GM23338 (cell line): Measurements from ENCODE around the gene CCDC175. TPM values are rescaled to one million over a fixed set of nuclear protein-coding genes. Genes with fewer than 3 reads are reported as not detected.

Source experiments
- ATAC-seq: fragments of 200-7000 bp; cut with Tn5 transposase; 3 replicates; pipeline ENCODE4 v1.9.1; 2020
- DNase-seq: peaks from one replicate; pipeline ENCODE4 v3.0.0-alpha.2; 2015; ENCODE audit warnings: low spot score
- H2AFZ ChIP-seq: fragments of 200-600 bp; sonication (generic); 2 replicates; pipeline ENCODE4 v1.8.0; 2016; ENCODE audit warnings: antibody characterized with exemption, mild to moderate bottlenecking, moderate library complexity
- H3F3A ChIP-seq: fragments of 200-600 bp; sonication (generic); replicated peaks from 2 replicates; pipeline ENCODE4 v1.8.0; 2017; ENCODE audit warnings: antibody characterized with exemption, mixed run types, low read depth
- H3K27ac ChIP-seq: fragments of 200-600 bp; sonication (generic); 2 replicates; pipeline ENCODE4 v1.6.1; 2016; ENCODE audit warnings: low read depth
- H3K27me3 ChIP-seq: fragments of 200-600 bp; sonication (generic); 2 replicates; pipeline ENCODE4 v1.8.0; 2016; ENCODE audit warnings: mild to moderate bottlenecking, mixed run types, moderate library complexity; ENCODE audit not compliant: insufficient read depth
- H3K36me3 ChIP-seq: fragments of 200-600 bp; sonication (generic); 2 replicates; pipeline ENCODE4 v1.8.0; 2016; ENCODE audit warnings: mild to moderate bottlenecking; ENCODE audit not compliant: insufficient read depth
- H3K4me1 ChIP-seq: fragments of 200-600 bp; sonication (generic); 2 replicates; pipeline ENCODE4 v1.8.0; 2016; ENCODE audit warnings: mild to moderate bottlenecking, moderate library complexity; ENCODE audit not compliant: insufficient read depth
- H3K4me2 ChIP-seq: fragments of 200-600 bp; sonication (generic); 2 replicates; pipeline ENCODE4 v1.7.1; 2017; ENCODE audit warnings: mixed run types
- H3K4me3 ChIP-seq: fragments of 200-600 bp; sonication (generic); 2 replicates; pipeline ENCODE4 v1.6.1; 2016; ENCODE audit warnings: mixed run types
- H3K79me2 ChIP-seq: fragments of 200-600 bp; sonication (generic); replicated peaks from 2 replicates; pipeline ENCODE4 v1.8.0; 2017; ENCODE audit warnings: mild to moderate bottlenecking; ENCODE audit not compliant: insufficient read depth
- H3K9me2 ChIP-seq: fragments of 200-600 bp; sonication (generic); 2 replicates; pipeline ENCODE4 v1.8.0; 2017; ENCODE audit not compliant: insufficient read depth
- H4K20me1 ChIP-seq: fragments of 200-600 bp; sonication (generic); replicated peaks from 2 replicates; pipeline ENCODE4 v1.8.0; 2017; ENCODE audit warnings: mild to moderate bottlenecking; ENCODE audit not compliant: insufficient read depth
- H3K27ac Mint-ChIP-seq: 2 replicates; pipeline ENCODE4 v1.8.0; 2020; ENCODE audit warnings: inconsistent platforms, mild to moderate bottlenecking, moderate library complexity, mixed read lengths
- H3K27me3 Mint-ChIP-seq: 3 replicates; pipeline ENCODE4 v1.8.0; 2022; ENCODE audit warnings: low read depth, mild to moderate bottlenecking, moderate library complexity, mixed read lengths, inconsistent platforms; ENCODE audit not compliant: insufficient read depth, poor library complexity
- H3K36me3 Mint-ChIP-seq: 3 replicates; pipeline ENCODE4 v1.8.0; 2021; ENCODE audit warnings: low read depth, mild to moderate bottlenecking, inconsistent platforms, moderate library complexity, mixed read lengths
- H3K4me1 Mint-ChIP-seq: 3 replicates; pipeline ENCODE4 v1.8.0; 2020; ENCODE audit warnings: mild to moderate bottlenecking, inconsistent platforms, mixed read lengths
- H3K4me3 Mint-ChIP-seq: 3 replicates; pipeline ENCODE4 v1.8.0; 2021; ENCODE audit warnings: moderate library complexity, mild to moderate bottlenecking, inconsistent platforms, mixed read lengths
- H3K9me3 Mint-ChIP-seq: 3 replicates; pipeline ENCODE4 v1.8.0; 2020; ENCODE audit warnings: moderate library complexity, mild to moderate bottlenecking, inconsistent platforms, mixed read lengths
- CREB1 ChIP-seq: fragments of 250-450 bp; sonication (Bioruptor Pico); IDR thresholded peaks from 2 replicates; pipeline ENCODE4 v1.5.0; 2020; ENCODE audit warnings: low read depth, mild to moderate bottlenecking, moderate library complexity
- CTCF ChIP-seq, 2 experiments: fragments of 200-600 bp in 1 of 2; sonication (generic) in 1 of 2; conservative IDR thresholded peaks; 2 replicates each; pipeline versions ENCODE4 v1.5.1 to v1.6.1; 2016 to 2017; ENCODE audit warnings: antibody characterized with exemption in 2 of 2, low read depth in 2 of 2, mild to moderate bottlenecking in 2 of 2, moderate library complexity in 1 of 2
- ETS1 ChIP-seq: IDR thresholded peaks from 2 replicates; pipeline ENCODE4 v1.6.1; 2016; ENCODE audit warnings: antibody characterized with exemption
- EZH2 ChIP-seq: fragments of 200-600 bp; sonication (generic); IDR thresholded peaks from one replicate; pipeline ENCODE4 v1.8.0; 2017; ENCODE audit warnings: antibody characterized with exemption, mild to moderate bottlenecking, low read depth; ENCODE audit not compliant: unreplicated experiment
- EZH2phosphoT487 ChIP-seq: fragments of 200-600 bp; sonication (generic); IDR thresholded peaks from one replicate; pipeline ENCODE4 v1.8.1; 2018; ENCODE audit warnings: antibody characterized with exemption; ENCODE audit not compliant: unreplicated experiment
- JUNB ChIP-seq: IDR thresholded peaks from one replicate; pipeline ENCODE4 v1.6.1; 2016; ENCODE audit warnings: antibody characterized with exemption; ENCODE audit not compliant: unreplicated experiment
- NANOG ChIP-seq: IDR thresholded peaks from 2 replicates; pipeline ENCODE4 v1.6.1; 2016; ENCODE audit warnings: antibody characterized with exemption, borderline replicate concordance
- POLR2AphosphoS5 ChIP-seq: IDR thresholded peaks from 2 replicates; pipeline ENCODE4 v1.6.1; 2016; ENCODE audit warnings: antibody characterized with exemption, low read depth
- REST ChIP-seq: IDR thresholded peaks from one replicate; pipeline ENCODE4 v1.6.1; 2018; ENCODE audit warnings: antibody characterized with exemption; ENCODE audit not compliant: unreplicated experiment
- STAT1 ChIP-seq: IDR thresholded peaks from one replicate; pipeline ENCODE4 v1.6.1; 2016; ENCODE audit warnings: antibody characterized with exemption; ENCODE audit not compliant: unreplicated experiment
- ZNF114 ChIP-seq: fragments of 250-450 bp; sonication (Bioruptor Pico); IDR thresholded peaks from 2 replicates; pipeline ENCODE4 v1.5.0; 2020; ENCODE audit warnings: mild to moderate bottlenecking, moderate library complexity
- ZNF331 ChIP-seq: fragments of 250-450 bp; sonication (Bioruptor Pico); IDR thresholded peaks from 2 replicates; pipeline ENCODE4 v1.5.0; 2020; ENCODE audit warnings: low read depth, mild to moderate bottlenecking, moderate library complexity
- polyA plus RNA-seq: library from polyadenylated mRNA; unstranded; fragments of >200 nt; fragmentation: Nextera tagmentation; extraction: Ambion mirVana; gene quantifications from 2 replicates; pipeline ENCODE4 v1.2.1, GENCODE V29; 2016
- total RNA-seq: library from RNA; depleted of rRNA; stranded (reverse); fragments of >200 nt; shearing (Covaris generic); gene quantifications from 2 replicates; pipeline ENCODE4 v1.2.3, GENCODE V29; 2014

CCDC175 gene
- total and polyA plus RNA-seq, 2 experiments from 2014 or later = 0.50 TPM; not detected in 1

GRCh38 chr14:59503256-59503655, 73.4 kb downstream of the CCDC175 start:
- TF ChIP-seq NANOG = no peak
- TF ChIP-seq EZH2phosphoT487 = no peak
- TF ChIP-seq ZNF331 (CRISPR knock-in tag) = no peak
- TF ChIP-seq STAT1 = no peak
- no peak for TF ChIP-seq CREB1 (CRISPR knock-in tag)
- TF ChIP-seq EZH2 = no peak
- no peak for TF ChIP-seq ZNF114
- DNase-seq (no peak), ATAC-seq (no peak)
- H3K4me1 ChIP-seq = no peaks in the 10 kb centered on the region
- peaks cover 8% of the 10 kb centered on the region; the same call in 1 of the 2 replicates for H3K36me3 ChIP-seq
- Mint-ChIP-seq H3K27me3 (no peaks in the 10 kb centered on the region), H3K36me3 (peaks cover 15% of the 10 kb centered on the region; the same call in 2 of the 3 replicates), H3K4me3 (no peak overlapping the region), H3K9me3 (no peaks in the 10 kb centered on the region), H3K27ac (no peak overlapping the region), H3K4me1 (peaks cover 9% of the 10 kb centered on the region; the same call in 2 of the 3 replicates)
- no peaks in the 10 kb centered on the region for H3K9me2 ChIP-seq
- H3K4me2 ChIP-seq = no peak overlapping the region
- no peaks in the 10 kb centered on the region for H3K27me3 ChIP-seq
- H4K20me1 ChIP-seq = no peaks in the 10 kb centered on the region
- H3K79me2 ChIP-seq = no peaks in the 10 kb centered on the region
- no peaks in the 10 kb centered on the region for H3F3A ChIP-seq
- H3K4me3 ChIP-seq = no peak overlapping the region
- H2AFZ ChIP-seq = no peak overlapping the region
- H3K27ac ChIP-seq = no peak overlapping the region

GRCh38 chr14:59500732-59501131, 75.9 kb downstream of the CCDC175 start:
- no peak for DNase-seq
- H3F3A ChIP-seq = no peaks in the 10 kb centered on the region
- no peak for ATAC-seq
- Mint-ChIP-seq H3K9me3 (no peaks in the 10 kb centered on the region), H3K27ac (no peak overlapping the region), H3K4me3 (no peak overlapping the region), H3K27me3 (no peaks in the 10 kb centered on the region), H3K36me3 (peaks cover 22% of the 10 kb centered on the region; the same call in 2 of the 3 replicates), H3K4me1 (no peaks in the 10 kb centered on the region)
- no peaks in the 10 kb centered on the region for H3K4me1 ChIP-seq
- no peak overlapping the region for H3K4me2 ChIP-seq
- H3K36me3 ChIP-seq = peaks cover 24% of the 10 kb centered on the region
- H2AFZ ChIP-seq = no peak overlapping the region
- no peak overlapping the region for H3K4me3 ChIP-seq
- no peak overlapping the region for H3K27ac ChIP-seq
- no peaks in the 10 kb centered on the region for H3K79me2 ChIP-seq
- no peaks in the 10 kb centered on the region for H3K9me2 ChIP-seq
- H4K20me1 ChIP-seq = no peaks in the 10 kb centered on the region
- H3K27me3 ChIP-seq = no peaks in the 10 kb centered on the region
- TF ChIP-seq CREB1 (CRISPR knock-in tag) = no peak
- TF ChIP-seq POLR2AphosphoS5 = no peak
- TF ChIP-seq REST = no peak
- no peak for TF ChIP-seq ZNF114
- TF ChIP-seq CTCF (conservative IDR thresholded peaks at IDR 0.05; ENCODE audit: low read depth in 2 of 2) = no peak
- TF ChIP-seq ZNF331 (CRISPR knock-in tag) = no peak
- TF ChIP-seq EZH2phosphoT487 = no peak
- no peak for TF ChIP-seq JUNB
- no peak for TF ChIP-seq EZH2
- TF ChIP-seq ETS1 = no peak
- TF ChIP-seq NANOG = no peak
